Suppressor macrophage treated with lipopolysaccharide for 4 hours (primary cell): ENCODE measurements around the gene EWSR1.
"Not testable (repeated sequence)": the region's sequence is repeated elsewhere in the genome, so short reads cannot be mapped to it uniquely, and the experiment has no call there.

ENCODE experiments used
- DNase-seq: peaks from one replicate; pipeline ENCODE4 v3.0.0-alpha.2; 2020

Gene EWSR1

GRCh38 chr22:29339381-29340235 is 71.5 kb downstream of the EWSR1 start:
- no peak for DNase-seq

GRCh38 chr22:29340566-29340965 is 72.5 kb downstream of the EWSR1 start:
- DNase-seq = no peak

- DNase-seq = no peak
Observed at GRCh38 chr22:29341056-29341848, 73.2 kb downstream of the EWSR1 start.

- DNase-seq = no peak
Observed at GRCh38 chr22:29341849-29342127, 73.7 kb downstream of the EWSR1 start.

GRCh38 chr22:29342177-29342576 is 74.1 kb downstream of the EWSR1 start:
- DNase-seq = no peak

- no peak for DNase-seq
Observed at GRCh38 chr22:29342577-29343312, 74.7 kb downstream of the EWSR1 start.

- DNase-seq = no peak
Observed at GRCh38 chr22:29343313-29343805, 75.3 kb downstream of the EWSR1 start.

GRCh38 chr22:29344137-29344536 is 76.1 kb downstream of the EWSR1 start:
- no peak for DNase-seq

- not testable (repeated sequence) for DNase-seq
Observed at GRCh38 chr22:29344889-29345288, 76.8 kb downstream of the EWSR1 start.

GRCh38 chr22:29345932-29346331 is 77.9 kb downstream of the EWSR1 start:
- no peak for DNase-seq

- DNase-seq = no peak
Observed at GRCh38 chr22:29346659-29347058, 78.6 kb downstream of the EWSR1 start.

GRCh38 chr22:29348041-29348440 is 80.0 kb downstream of the EWSR1 start:
- DNase-seq = no peak

- no peak for DNase-seq
Observed at GRCh38 chr22:29348956-29349355, 80.9 kb downstream of the EWSR1 start.
